NCI-H524 treated with DMSO at 0.1 percent for 48 hours (cell line): ENCODE results near the gene TUNAR.

Source experiments
- DNase-seq: peaks from one replicate; lab custom pipeline; 2025; lab: John Stamatoyannopoulos, UW

TUNAR gene

GRCh38 chr14:95876761-95877538 is at the start of gene TUNAR:
Gene TUNAR, plus strand, starts transcription at chr14:95876832.
- DNase-seq, result no peak

DNA sequence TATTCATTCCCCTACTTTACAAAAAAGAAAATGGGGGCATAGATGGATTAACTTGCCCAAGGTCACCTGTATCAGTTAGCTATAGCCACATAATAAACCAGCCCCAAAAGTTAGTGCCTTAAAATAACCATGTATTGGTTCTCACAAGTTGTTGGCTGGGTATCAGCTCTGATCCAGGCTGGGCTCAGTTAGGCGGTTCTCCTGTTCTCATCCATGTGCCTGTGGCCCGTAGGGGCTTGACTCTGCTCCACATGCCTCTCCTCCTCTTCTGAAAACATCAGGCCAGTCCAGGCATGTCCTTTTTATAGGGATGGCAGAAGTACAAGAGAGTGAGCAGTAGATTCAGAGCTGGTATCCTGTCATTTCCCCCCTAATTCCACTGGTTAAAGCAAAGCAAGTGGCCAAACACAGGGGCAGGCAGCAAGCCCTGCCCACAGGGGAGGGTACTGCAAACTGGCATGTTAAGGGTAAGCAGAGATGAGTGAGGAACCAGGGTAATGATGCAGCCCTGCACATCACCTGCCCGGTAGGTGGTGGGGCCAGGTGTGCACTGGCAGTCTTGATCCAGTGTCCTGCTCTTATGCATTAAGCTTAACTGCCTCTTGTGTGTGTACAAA is 47.9 kb upstream of the TUNAR start:
- DNase-seq, result no peak

GRCh38 chr14:95829321-95829720 is 47.3 kb upstream of the TUNAR start:
- DNase-seq, result no peak

DNA sequence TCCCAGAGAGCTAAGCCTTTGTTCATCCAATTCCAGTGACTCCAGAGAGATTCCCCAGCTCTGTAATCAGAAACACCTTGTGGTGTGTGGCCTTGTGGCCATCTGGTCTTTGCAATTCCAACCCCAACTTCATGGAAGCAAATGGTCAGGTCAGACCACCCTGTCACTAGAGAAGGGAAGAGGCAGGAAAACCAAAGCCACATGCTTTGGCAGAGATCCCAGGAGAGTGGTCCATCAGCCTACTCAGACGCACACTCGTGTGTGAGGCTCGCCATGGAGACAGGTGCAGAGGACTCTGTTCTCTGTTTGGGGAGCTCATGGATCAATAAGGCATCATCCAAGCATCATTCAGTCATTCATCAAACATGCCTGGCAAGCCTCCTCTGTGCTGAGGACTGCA is 46.2 kb upstream of the TUNAR start:
- DNase-seq, result no peak

- DNase-seq, result no peak
Observed at GRCh38 chr14:95831041-95831440, 45.6 kb upstream of the TUNAR start.

DNA sequence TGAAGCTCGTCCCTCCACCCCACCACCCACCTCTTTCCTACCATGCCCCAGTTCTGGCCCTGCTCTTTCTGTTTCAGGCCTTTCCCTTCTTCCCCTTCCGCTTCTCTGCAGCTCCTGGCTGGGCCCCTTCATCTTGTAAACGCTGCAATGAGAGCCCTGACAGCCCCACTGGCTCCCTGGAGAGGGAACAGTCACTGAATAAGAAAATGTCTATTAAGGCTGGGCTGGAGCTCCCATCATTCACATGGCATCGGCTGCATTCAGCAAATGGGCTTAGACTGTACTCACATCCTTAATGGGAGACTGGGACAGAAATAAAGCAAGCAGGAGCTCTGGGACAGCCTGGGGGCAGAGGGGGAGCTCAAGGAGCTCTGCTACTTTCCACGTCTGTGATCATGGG is 45.2 kb upstream of the TUNAR start:
- DNase-seq, result no peak

GRCh38 chr14:95832012-95832411 is 44.6 kb upstream of the TUNAR start:
- DNase-seq, result no peak

- no peak for DNase-seq
Observed at GRCh38 chr14:95833429-95833828, 43.2 kb upstream of the TUNAR start.

- no peak for DNase-seq
Observed at GRCh38 chr14:95834496-95834895, 42.1 kb upstream of the TUNAR start.

- DNase-seq, result no peak
Observed at GRCh38 chr14:95835121-95835730, 41.4 kb upstream of the TUNAR start.

GRCh38 chr14:95838862-95839261 is 37.8 kb upstream of the TUNAR start:
- DNase-seq, result no peak

DNA sequence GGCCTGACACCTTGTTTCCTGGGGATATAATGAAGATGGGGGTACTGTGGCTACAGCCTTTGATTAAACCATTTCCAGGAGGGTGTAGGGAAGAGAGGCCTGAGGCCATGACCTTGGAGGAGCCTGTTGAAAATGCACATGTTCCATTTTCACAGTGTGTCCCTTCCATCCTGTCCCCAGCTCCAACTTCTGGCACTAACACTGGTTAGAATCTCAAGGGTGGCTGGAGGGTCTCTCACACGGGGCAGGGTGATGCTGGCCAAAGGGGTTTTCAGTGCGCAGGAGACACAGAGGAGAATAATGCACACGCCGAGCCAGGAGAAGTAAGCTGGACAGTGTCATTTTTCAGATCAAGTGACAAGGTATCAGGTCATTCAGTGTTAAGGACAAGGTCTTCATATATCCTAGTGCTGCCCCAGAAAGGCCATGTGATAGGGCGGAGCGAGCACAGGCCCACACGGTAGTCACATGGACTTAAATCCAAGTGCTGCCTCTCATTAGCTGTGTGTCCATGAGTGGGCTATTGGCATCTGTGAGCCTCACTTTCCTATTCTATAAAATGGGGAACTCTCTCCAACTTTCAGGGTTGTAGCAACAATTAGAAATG is 36.4 kb upstream of the TUNAR start:
- DNase-seq, result no peak

DNA sequence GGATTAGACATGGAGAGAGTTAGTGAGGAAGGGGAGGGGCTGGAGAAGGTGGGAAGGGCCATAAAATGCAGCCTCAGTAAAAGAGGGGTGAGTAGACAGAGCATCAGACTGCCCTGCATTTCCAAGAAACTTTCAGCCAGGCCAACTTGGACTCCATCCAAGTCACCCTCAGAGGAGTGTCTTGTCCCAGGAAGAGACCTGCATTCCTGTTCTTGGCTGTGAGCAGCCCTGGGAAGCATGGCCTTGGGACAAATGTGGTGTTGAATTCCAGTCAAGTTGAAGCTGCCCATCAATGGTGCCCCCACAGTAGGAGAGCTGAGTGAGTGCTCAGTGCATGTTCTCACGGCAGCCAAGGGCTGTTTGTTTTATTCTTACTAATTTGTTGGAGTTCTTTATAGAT is 35.0 kb upstream of the TUNAR start:
- DNase-seq, result no peak

GRCh38 chr14:95849761-95850160 is 26.9 kb upstream of the TUNAR start:
- DNase-seq, result no peak

DNA sequence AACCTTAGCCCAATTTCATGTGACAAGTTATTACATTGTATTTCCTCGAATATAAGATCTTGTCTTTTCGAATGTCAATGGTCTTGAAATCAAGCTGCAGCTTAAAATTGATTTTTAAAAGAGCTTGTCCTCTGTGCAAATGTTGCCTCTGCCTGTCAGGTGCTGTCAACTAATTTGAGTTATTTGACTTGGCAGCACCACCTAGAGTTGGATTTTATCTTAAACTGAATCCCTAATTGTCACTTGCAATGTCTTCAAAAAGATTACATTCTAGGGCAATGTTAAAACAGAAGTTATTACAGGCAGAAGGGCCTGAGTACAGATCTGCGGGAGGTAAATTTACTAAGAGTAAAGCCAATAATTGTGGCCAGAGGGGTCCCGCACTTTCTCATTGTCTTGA is 26.2 kb upstream of the TUNAR start:
- no peak for DNase-seq

DNA sequence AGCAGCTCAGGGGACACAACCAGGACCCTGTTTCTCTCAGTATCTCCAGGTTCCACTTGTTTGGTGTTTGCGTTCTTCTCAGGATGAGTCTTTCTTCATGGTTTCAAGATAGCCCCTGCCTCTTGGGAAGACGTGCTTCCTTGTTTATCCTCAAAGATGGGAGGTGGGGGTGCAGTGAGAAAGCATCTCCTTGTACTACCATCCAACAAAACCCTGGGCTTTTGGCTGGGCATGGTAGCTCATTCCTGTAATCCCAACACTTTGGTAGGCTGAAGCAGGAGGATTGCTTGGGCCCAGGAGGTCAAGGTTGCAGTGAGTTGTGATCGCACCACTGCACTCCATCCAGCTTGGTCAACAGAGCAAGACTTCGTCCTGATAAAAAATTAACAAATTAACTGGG is 21.0 kb upstream of the TUNAR start:
- DNase-seq, result no peak

DNA sequence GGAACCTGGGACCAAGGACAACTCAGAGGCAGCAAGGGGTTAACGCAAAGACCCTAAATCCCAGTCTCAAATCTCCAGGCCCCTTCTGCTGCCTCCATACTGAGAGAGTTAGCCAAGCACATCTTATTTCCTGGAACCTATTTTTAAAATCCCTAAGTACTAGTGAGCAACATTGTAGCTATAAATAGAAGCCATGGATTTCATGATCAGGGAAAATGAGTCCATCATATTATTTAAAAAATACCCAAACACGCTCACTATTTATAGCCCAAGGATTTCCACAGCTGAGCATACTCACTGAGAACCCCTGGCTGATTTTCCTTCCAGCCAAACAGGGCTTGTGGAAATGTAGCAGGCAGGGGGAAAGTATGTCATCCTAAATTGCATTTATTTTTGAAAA is 19.4 kb upstream of the TUNAR start:
- DNase-seq, result no peak

DNA sequence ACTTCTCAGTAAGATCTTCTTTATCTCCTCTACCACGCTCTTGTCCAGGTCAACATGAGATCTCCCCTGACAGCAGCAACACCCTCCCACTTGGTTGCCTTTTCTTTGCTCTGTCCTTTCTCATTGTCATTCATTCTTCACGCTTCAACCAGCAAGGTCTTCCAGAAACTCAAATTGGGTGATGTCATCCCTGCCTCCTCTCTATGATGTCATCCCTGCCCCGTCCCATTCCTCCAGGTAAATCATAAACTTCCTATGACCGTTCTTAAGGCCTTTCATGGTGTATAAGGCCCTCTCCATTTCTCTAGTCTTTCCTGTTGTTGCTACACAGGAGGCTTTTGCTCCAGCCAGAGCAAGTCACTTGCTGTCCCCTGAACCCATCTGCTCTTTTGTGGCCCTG is 17.7 kb upstream of the TUNAR start:
- DNase-seq, result no peak

GRCh38 chr14:95862243-95862642 is 14.4 kb upstream of the TUNAR start:
- no peak for DNase-seq

GRCh38 chr14:95863295-95863694 is 13.3 kb upstream of the TUNAR start:
- no peak for DNase-seq

DNA sequence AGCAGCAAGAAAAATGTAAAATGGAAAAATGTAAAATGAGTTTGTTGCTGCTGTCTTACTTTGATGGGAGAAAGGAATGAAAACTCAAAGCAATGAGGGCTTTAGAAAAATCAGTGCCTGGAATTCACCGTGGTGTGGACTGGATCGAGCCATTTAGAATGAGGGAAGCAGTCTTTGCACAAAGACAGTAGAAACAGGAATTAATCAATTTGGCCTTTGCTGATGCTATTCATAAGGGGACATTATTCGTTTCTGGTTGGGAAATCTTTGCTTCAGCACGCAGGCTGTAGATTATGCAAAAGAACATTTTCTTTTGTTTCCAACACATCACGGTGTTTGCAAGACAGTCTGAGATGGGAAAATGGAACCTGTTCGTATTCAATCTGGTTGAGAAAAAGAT is 6.9 kb upstream of the TUNAR start:
- no peak for DNase-seq

GRCh38 chr14:95870772-95871171 is 5.9 kb upstream of the TUNAR start:
- no peak for DNase-seq

- DNase-seq, result no peak
Observed at GRCh38 chr14:95871531-95871930, 5.1 kb upstream of the TUNAR start.
